HepG2 (cell line): Measurements from ENCODE around the gene PFDN5.

Source experiments
- CHD2 ChIP-seq: IDR thresholded peaks from 2 replicates; pipeline ENCODE4 v1.6.1; 2011; ENCODE audit warnings: low read depth, low read length, improper control_type of control experiment
- GABPA ChIP-seq, 2 experiments: IDR thresholded peaks; 2 replicates each; pipeline ENCODE4 v1.6.1; 2011 to 2016; ENCODE audit warnings: low read depth in 2 of 2, low read length in 1 of 2, missing biosample characterization in 1 of 2, missing genetic modification characterization in 1 of 2
- HDAC6 ChIP-seq: fragments of 200-600 bp; sonication (generic); IDR thresholded peaks from 2 replicates; pipeline ENCODE4 v1.7.0; 2017; ENCODE audit warnings: mild to moderate bottlenecking, antibody characterized with exemption, low read length, low read depth
- MYC ChIP-seq: sonication (generic); formaldehyde crosslinking; IDR thresholded peaks from 2 replicates; pipeline ENCODE4 v1.9.0; 2021; ENCODE audit warnings: missing genetic modification reagents, borderline replicate concordance
- POLR2AphosphoS5 ChIP-seq: IDR thresholded peaks from 2 replicates; pipeline ENCODE4 v1.6.1; 2012; ENCODE audit warnings: low read depth, low read length
- RAD21 ChIP-seq: fragments of 450-650 bp; formaldehyde crosslinking; IDR thresholded peaks from 2 replicates; pipeline ENCODE4 v1.5.0; 2020; ENCODE audit warnings: mild to moderate bottlenecking
- RELA ChIP-seq: sonication (generic); formaldehyde crosslinking; IDR thresholded peaks from 2 replicates; pipeline ENCODE4 v1.4.0; 2020; ENCODE audit warnings: missing genetic modification reagents
- SATB2 ChIP-seq: sonication (generic); formaldehyde crosslinking; IDR thresholded peaks from 2 replicates; pipeline ENCODE4 v1.5.0; 2020; ENCODE audit warnings: missing genetic modification reagents
- SIN3B ChIP-seq: fragments of 150-350 bp; IDR thresholded peaks from 2 replicates; pipeline ENCODE4 v1.6.1; 2014; ENCODE audit warnings: low read length
- USF2 ChIP-seq, 2 experiments: sonication (generic) in 1 of 2; formaldehyde crosslinking in 1 of 2; IDR thresholded peaks; 2 replicates each; pipeline versions ENCODE4 v1.5.1 to v1.6.1; 2011 to 2020; ENCODE audit warnings: borderline replicate concordance in 1 of 2, low read depth in 1 of 2, low read length in 1 of 2, mild to moderate bottlenecking in 1 of 2, missing genetic modification reagents in 1 of 2, moderate library complexity in 1 of 2

- TF ChIP-seq RELA (no peak), GABPA (IDR thresholded peaks at IDR 0.05; ENCODE audit: low read depth, low read length) (no peak), GABPA (CRISPR knock-in tag; IDR thresholded peaks at IDR 0.05; ENCODE audit: low read depth) (no peak), POLR2AphosphoS5 (no peak), MYC (CRISPR knock-in tag) (no peak), SIN3B (no peak), USF2 (IDR thresholded peaks at IDR 0.05; ENCODE audit: low read depth, low read length) (no peak), USF2 (CRISPR knock-in tag; IDR thresholded peaks at IDR 0.05; ENCODE audit: borderline replicate concordance) (no peak), HDAC6 (no peak), SATB2 (CRISPR knock-in tag) (no peak), RAD21 (CRISPR knock-in tag) (no peak), CHD2 (no peak)
Observed at GRCh38 chr12:53277981-53278380, 17.4 kb upstream of the PFDN5 start.
